LoVo (cell line): Measurements from ENCODE around the gene DEPDC1.
"Not testable (repeated sequence)": the region's sequence is repeated elsewhere in the genome, so short reads cannot be mapped to it uniquely, and the experiment has no call there.

Source experiments
- DNase-seq: peaks from one replicate; pipeline ENCODE4 v3.0.0-alpha.2; 2016; ENCODE audit warnings: low spot score

The DEPDC1 gene, protein sequence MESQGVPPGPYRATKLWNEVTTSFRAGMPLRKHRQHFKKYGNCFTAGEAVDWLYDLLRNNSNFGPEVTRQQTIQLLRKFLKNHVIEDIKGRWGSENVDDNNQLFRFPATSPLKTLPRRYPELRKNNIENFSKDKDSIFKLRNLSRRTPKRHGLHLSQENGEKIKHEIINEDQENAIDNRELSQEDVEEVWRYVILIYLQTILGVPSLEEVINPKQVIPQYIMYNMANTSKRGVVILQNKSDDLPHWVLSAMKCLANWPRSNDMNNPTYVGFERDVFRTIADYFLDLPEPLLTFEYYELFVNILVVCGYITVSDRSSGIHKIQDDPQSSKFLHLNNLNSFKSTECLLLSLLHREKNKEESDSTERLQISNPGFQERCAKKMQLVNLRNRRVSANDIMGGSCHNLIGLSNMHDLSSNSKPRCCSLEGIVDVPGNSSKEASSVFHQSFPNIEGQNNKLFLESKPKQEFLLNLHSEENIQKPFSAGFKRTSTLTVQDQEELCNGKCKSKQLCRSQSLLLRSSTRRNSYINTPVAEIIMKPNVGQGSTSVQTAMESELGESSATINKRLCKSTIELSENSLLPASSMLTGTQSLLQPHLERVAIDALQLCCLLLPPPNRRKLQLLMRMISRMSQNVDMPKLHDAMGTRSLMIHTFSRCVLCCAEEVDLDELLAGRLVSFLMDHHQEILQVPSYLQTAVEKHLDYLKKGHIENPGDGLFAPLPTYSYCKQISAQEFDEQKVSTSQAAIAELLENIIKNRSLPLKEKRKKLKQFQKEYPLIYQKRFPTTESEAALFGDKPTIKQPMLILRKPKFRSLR

DNA sequence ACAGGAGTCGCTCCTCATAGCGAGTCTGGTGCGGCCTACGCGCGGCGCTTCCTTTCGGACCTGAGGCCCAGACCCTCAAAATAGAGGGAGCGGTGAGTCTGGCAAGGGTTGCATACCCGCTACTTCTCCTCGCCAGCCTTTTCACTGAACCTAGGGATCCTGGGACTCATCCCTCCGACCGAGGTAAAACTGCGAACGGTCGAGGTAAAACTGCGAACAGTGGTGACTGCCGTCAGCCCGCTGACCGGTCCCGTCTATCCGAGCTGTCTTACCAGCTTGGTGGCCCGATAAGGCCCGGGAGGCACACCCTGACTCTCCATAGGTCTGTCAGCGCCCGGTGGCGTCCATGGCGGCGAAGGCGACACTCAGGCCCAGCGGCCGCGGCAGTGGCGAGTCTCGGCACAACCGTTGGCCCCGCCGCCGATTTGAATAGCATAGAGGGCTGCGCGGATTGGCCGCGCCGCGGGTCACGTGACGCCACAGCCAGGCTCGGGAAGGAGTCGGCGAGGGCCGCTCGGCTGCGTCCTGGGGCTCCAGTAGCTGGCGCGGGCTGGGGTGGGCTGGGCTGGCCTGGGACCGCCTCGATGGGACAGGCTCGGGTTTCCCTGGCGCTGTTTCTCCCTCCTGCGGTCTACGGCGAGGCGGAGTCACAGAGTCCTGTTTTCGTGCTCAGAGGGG, at the start of gene DEPDC1:
Gene DEPDC1 (minus strand): TSS at position 403 of the 678 bp plus-strand sequence. CDS start 83 bp downstream, at position 320.
- peak; percentile 94 for DNase-seq

DNA sequence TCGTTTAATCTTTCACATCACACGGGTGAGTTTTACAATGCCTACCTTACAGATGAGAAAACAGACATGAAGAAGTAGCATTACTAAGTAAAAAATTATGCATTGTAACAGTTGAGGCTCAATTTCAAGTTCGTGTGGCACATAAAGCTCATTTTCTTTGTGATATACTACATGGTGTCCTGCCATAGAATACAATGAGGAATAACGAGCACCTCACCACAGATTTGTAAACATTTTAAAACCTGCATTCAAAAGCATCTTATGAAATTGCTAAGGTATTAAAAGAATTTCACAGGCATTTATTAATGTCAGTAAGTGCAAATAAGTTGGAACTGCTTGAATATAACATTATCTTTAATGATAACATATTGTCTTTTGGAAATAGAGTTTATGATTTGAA, 47.8 kb upstream of the DEPDC1 start:
- DNase-seq = no peak

DNA sequence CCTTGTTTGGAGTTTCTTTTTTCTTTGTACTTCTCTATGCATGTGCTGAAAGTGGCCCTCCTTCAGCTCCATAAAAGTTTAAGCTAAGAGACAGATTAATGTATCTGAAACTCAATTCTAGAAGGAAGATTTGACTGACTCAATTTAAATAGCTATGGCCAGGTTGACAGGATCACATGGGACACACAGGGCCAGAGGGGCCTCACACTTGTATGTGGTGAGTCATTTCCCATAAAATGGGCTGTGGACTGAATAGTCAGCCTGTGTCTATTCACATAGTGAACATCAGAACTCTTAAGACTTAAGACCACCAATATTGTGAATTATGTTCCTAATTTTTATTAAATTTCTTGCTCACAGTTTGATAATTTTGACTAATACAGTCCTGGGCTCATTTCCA, 45.7 kb upstream of the DEPDC1 start:
- DNase-seq = peak; percentile 11

DNA sequence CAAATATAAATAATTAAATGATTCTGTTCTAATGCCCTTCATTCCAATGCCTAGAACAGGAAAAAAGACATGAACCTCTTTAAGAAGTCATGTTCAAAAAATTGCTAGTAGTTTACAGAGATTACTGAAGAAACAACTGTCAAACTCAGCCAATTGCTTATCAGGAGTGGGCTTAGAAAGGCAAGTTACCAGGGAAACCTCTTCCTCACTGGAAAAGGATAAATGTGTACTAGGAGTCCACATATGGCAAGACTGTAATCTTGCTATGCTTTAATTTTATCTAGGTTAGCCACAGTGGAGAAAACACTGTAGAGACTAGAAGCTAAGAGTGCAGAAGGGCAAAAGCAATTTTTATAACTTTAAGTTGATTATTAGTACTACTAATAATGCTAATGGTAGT, 42.1 kb upstream of the DEPDC1 start:
- DNase-seq = no peak

DNA sequence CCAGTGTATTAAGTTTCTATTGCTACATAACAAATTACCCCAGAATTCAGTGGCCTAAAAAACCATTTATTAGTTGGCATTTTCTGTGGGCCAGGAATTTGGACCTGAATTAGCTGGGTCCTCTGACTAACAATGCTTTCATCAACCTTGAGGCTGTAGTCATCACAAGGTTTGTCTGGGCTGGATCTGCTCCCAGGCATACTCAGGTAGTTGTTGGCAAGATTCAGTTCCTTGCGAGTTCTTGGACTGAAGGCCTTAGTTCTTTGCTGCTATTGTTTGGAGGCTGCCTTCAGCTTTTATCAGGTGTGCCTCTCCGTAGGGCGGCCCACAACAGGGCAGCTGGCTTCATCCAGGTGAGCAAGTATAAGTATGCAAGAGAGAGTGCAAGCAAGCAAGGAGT, 31.4 kb upstream of the DEPDC1 start:
- DNase-seq = no peak

DNA sequence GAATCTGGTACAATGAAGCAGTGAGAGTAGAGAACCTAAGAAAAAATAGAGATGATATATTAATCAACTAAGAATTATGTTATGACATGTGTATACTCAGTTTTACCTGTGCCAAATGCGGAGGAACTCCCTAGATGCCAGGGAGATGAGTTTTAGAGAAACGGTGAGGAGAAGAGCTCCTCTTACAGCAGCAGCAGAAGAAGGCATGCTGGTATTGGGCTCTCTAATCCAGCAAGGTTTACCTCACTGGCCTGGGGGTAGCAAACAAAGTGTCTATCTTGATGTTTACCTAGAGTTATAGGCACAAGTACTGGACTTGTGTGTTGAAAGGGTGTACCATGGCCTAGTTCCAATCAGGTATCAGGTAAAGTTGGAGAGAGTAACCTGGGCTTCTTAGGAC, 28.9 kb upstream of the DEPDC1 start:
- DNase-seq = no peak

DNA sequence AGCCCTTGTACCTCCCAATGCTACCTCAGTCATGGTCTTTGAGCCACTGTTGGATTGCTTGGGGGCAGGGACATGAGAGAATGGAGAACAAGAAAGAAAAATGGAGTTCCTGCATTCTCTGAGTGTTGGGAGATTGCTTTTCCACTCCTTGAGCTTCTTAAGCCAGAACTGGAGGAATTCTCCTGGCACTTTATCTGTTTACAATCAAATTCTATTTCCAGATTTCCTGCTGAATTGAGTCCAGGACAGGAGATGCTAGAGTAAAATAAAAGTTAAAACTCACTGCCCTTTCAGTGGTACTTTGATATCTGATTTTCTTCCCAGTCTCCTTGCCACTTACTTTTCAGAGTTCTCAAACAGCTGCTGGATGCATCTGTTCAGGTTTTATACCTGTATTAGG, 24.4 kb upstream of the DEPDC1 start:
- DNase-seq = no peak

DNA sequence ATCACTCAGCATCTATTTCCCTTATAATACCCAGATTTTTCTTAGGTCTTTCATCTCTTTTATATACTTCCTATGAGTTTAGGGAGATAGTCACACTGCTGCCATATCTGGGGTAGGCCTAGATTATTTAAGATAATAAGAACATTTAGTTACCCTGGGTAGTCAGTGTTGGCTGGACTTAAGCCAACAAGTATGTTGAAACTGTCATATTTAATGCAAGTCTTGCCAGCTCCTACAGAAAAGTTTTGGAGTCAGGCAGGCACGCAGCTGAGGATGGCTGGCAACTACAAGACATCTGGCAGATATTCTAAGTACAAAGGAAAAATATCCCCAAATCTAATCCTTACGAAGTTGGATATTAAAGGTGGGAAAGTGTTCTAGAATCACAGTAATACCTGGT, 19.2 kb upstream of the DEPDC1 start:
- no peak for DNase-seq

DNA sequence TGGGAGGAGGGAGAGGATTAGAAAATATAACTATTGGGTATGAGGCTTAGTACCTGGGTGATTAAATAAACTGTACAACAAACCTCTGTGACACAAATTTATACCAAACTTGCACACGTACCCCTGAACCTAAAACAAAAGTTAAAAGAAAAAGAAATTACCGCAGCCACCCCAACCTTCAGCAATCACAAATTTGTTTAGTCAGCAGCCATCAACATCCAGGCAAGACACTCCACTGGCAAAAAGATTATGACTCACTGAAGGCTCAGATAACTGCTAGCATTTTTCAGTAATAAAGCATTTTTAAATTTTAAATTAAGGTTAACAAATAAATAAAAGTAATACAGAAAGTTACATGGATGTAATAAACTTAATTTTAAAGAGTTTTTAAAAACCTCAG, 14.4 kb upstream of the DEPDC1 start:
- DNase-seq = no peak

DNA sequence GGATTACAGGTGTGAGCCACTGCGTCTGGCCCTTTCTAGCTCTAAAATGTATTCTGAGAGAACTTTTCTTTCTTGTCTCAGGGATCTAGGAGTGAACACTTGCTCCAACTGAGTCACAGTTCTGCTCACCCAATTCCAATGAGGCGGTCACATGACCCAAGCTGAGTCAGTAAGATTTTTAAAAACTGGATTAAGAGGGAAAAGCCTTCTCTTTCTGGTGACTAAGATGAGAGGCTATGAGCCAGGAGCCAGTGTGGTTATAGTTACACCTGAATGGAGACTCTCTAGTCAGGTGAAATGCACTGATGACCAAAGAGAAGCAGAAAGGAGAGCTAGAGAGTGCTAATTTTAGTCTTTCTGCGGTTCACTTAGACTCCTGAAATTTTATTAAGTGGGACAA, 9.5 kb upstream of the DEPDC1 start:
- DNase-seq = no peak

DNA sequence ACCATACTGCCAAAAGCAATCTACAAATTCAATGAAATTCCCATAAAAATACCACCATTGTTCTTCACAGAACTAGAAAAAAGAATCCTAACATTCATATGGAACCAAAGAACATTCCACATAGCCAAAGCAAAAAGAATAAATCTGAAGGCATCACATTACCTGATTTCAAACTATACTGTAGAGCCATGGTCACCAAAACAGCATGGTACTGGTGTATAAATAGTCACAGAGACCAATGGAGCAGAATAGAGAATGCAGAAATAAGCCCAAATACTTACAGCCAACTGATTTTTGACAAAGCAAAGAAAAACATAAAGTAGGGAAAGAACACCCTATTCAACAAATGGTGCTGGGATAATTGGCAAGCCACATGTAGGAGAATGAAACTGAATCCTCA, 6.2 kb upstream of the DEPDC1 start:
- no peak for DNase-seq

DNA sequence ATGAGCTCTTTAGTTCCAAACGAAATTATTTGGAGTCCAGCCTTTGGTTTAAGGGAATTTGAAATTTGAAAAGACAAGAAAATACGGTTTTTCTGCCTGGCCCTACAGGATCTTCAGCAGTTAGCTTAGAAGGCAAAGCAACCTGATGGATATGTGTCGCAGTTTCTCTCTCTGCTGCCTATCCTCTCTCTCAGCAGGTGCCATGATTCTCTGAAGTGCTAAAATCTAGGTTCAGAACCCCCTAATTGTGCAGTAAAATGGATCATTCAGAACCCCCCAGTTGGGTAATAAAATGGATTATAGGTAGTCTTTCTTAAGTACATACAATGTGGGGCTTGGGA, 446 bp upstream of the DEPDC1 start:
- no peak for DNase-seq

DNA sequence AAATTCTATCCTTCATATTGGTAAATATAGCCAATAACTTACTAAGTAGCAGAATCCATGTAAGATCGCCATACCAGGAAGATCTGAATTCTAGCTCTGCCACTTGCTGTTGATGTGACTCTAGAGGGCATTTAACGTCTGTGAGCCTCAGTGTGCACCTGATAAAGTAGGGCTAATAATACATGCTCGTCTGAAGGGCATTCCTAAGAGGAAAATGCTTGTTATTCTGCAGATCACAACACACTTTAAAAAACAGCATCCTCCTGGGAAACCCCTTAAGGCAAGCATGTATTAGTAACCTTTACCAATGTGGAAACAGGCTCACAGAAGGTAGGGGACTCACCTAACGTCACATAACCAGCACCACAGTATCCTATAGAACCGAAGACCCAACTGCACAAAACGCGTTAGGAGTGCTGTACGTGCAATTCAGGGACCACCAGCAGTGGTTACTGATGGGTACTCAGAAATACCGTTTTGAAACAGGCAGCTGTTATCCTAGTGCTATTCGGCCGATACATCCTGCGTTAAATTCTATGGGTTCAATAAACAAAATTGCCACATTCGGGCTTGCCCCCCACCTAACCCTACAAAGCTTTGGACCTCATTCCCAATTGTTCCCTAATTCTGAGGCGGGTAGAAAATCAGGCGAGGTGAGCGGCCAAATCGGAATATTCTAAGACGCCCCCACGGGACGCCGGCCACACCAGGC, 758 bp downstream of the DEPDC1 start:
- peak; percentile 18 for DNase-seq

DNA sequence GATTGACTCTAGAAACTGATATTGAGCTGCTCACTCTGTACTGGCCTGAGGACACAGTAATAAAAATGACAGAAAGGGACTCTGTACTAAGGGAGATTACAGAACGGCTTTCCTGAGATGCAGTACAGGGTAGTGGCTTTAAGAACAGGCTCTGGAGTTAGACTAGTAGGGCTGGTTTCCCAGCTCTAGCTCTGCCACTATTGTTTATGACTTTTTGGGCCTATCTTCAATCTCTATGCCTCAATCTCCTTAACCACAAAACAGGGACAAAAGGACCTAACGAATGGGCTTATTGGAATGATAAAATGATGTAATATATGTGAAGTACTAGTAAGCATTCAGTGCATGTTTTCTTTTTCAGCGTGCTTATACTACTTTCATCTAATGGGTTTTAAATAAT, 1.4 kb downstream of the DEPDC1 start:
- DNase-seq = peak; percentile 30

DNA sequence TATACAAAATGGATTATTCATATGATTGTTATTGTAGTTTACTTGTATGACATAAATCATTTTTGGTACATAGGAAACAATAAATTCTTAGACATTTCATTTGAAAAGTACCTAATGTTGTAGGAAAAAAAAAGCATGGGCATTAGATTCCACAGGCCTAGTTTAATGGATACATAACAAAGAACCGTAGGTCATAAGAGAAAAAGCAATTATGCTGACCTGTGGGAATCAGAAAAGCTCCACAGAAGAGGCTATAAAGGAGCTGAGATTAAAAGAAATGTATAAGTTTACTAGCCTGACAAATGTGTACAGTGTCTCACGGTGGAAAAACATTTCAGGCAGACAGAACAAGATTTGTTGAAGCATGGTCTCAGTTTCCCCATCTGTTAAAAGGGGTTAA, 3.7 kb downstream of the DEPDC1 start:
- DNase-seq = no peak

DNA sequence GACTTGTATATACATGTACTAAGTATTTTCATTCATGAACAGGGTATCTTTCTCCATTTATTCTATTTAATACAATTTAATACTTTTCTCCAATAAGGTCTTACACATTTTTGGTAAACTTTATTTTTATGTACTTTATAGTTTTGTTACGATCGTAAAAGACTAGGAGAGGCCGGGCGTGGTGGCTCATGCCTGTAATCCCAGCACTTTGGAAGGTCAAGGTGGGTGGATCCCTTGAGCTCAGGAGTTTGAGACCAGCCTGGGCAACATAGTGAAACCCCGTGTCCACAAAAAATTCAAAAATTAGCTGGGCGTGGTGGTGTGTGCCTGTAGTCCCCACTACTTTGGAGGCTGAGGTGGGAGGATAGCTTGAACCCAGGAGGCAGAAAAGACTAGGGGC, 4.6 kb downstream of the DEPDC1 start:
- not testable (repeated sequence) for DNase-seq

DNA sequence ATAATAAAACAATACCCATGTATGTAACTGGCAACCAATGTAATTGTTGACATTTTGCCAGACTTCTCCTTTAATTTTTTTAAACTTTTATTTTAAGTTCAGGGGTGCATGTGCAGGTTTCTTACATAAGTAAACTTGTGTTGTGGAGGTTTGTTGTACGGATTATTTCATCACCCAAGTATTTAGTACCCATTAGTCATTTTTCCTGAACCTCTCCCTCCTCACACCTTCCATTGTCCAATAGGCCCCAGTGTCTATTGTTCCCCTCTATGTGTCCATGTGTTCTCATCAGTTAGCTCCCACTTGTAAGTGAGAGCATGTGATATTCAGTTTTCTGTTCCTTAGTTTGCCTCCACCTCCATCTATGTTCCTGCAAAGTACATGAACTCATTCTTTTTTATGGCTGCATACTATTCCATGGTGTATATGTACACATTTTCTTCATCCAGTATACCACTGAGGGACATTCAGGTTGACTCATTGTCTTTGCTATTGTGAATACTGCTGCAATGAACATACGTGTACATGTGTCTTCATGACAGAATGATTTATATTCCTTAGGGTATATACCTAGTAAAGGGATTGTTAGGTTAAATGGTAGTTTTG, 6.7 kb downstream of the DEPDC1 start:
- DNase-seq = no peak

DNA sequence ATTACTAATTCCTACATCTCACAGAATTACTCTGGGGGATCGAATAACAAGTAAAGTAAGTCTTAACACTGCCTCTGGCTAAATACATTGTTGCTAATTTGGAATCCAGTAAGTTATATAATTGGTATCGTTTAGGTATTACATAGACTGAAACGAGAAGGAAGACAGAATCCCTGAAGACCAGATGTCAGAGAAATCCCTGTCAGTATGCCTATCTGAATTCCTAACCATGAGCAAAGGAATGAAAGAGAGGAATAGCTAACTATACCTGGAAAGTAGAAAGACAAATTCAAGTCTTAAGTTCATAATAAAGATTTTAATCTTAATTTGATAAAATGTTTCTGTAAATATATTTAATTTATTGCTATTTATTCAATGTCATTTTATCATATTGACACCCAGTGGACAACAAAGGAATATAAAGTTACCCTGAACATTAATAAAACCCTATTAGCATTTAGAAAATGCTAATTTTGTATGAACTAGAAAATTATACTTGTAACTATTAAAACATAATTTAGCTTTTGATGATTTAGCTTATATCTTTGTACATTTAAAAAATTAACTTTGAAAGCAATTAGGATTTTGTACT, 11.4 kb downstream of the DEPDC1 start:
- no peak for DNase-seq

DNA sequence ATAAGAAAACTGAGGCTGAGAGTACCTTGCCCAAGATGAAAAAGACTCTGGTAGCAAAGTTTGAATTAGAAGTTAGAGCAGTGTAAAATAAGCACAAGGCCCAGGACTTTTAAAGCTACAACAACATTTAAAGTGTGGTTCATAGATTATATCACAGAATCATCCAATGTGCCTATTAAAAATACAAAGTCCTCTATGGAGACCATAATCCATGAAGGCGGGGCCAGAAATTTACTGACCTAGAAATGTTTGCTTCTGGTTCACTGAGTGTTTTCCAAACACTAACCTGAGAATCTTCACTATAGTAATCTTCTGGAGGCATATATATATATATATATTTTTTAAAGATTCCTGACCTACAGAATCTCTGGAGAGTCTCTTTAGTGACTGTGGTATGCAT, 12.3 kb downstream of the DEPDC1 start:
- no peak for DNase-seq

DNA sequence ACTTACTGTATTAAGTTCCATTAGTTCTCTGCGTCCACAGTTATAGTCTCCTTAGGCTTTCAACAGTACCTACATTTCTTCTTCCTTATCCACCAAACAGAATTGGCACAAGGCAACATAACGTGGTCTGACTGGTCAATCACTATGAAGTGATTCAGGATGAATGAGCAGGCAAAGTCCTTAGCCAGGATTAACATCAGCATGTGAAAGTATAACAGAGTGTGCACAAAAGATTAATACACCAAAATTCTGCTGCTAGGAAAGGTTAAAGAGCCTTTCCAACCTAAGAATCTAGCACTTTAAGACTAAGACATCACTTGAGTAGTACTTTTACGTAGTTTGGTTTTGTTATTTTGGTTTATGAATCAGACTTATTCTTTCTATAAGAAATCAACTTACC, 15.8 kb downstream of the DEPDC1 start:
- DNase-seq = no peak

DNA sequence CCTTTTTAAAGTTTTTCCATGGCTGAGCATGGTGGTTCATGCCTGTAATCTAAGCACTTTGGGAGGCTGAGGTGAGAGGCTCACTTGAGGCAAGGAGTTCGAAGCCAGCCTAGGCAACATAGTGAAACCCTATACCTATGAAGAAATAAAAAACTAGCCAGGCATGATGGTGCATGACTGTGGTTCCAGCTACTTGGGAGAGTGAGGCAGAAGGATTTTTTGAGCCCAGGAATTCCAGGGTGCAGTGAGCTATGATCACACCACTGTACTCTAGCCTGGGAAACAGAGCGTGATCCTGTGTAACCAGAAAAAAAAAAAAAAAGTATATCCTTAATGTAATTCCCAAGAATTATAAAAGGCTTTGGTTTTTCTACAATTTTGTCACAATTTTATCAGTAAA, 17.4 kb downstream of the DEPDC1 start:
- DNase-seq = no peak

DNA sequence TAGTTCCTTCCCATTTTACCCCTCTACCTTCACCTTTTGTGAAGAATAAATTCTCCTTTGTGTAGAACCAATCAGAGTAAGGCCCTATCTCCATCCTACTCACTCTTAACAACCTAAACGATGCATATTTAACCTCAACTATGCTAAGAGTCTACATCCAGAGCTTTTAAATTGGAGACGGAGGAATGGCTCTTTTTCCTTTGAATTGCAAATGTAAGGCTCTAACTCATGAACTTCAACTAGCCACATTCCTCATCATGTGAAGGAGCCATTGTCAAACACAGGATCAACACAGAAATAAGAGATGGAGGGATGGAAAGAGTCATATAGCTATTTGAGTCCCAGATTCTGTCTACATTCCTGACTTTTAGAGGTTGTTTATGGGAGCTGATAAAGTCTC, 18.2 kb downstream of the DEPDC1 start:
- DNase-seq = no peak
